Neuronal stem cell (in vitro differentiated cells): Measurements from ENCODE around the gene CRYGD.

ENCODE experiments used
- DNase-seq: peaks from one replicate; pipeline ENCODE4 v3.0.0-alpha.2; 2013; ENCODE audit warnings: low spot score
- H2AFZ ChIP-seq: one replicate; pipeline ENCODE4 v1.6.1; 2013; ENCODE audit warnings: mild to moderate bottlenecking, low read length, inconsistent platforms
- H2AK5ac ChIP-seq: 2 replicates; pipeline ENCODE4 v1.6.1; 2013; ENCODE audit warnings: low read depth, mild to moderate bottlenecking, inconsistent platforms, low read length, moderate library complexity, mixed read lengths
- H2BK120ac ChIP-seq: 2 replicates; pipeline ENCODE4 v1.6.1; 2013; ENCODE audit warnings: low read depth, mild to moderate bottlenecking, inconsistent platforms, low read length, moderate library complexity, mixed read lengths
- H2BK12ac ChIP-seq: one replicate; pipeline ENCODE4 v1.6.1; 2013; ENCODE audit warnings: low read length, inconsistent platforms
- H2BK15ac ChIP-seq: 2 replicates; pipeline ENCODE4 v1.6.1; 2013; ENCODE audit warnings: mild to moderate bottlenecking, low read length, inconsistent platforms, mixed read lengths
- H2BK5ac ChIP-seq: one replicate; pipeline ENCODE4 v1.6.1; 2013; ENCODE audit warnings: inconsistent platforms, mild to moderate bottlenecking, low read length, moderate library complexity
- H3K14ac ChIP-seq: one replicate; pipeline ENCODE4 v1.6.1; 2013; ENCODE audit warnings: low read length, inconsistent platforms
- H3K18ac ChIP-seq: 2 replicates; pipeline ENCODE4 v1.6.1; 2013; ENCODE audit warnings: low read length, inconsistent platforms
- H3K23ac ChIP-seq: 2 replicates; pipeline ENCODE4 v1.6.1; 2013; ENCODE audit warnings: low read depth, mild to moderate bottlenecking, mixed read lengths, low read length, inconsistent platforms; ENCODE audit not compliant: poor library complexity
- H3K27ac ChIP-seq: replicated peaks from 3 replicates; pipeline ENCODE4 v1.5.1; 2013; ENCODE audit warnings: low read length, inconsistent platforms
- H3K27me3 ChIP-seq, 3 experiments: 2 replicates each; pipeline ENCODE4 v1.6.1; 2013; ENCODE audit warnings: low read length in 3 of 3, mild to moderate bottlenecking in 2 of 3, inconsistent platforms in 1 of 3, low read depth in 1 of 3, mixed read lengths in 1 of 3, moderate library complexity in 1 of 3; ENCODE audit not compliant: control insufficient read depth in 3 of 3, insufficient read depth in 3 of 3
- H3K36me3 ChIP-seq, 2 donors: replicated peaks in 1 of 2; 2 replicates each; pipeline ENCODE4 v1.6.1; 2013; ENCODE audit warnings: low read length in 2 of 2; ENCODE audit not compliant: control insufficient read depth in 2 of 2, insufficient read depth in 2 of 2
- H3K4ac ChIP-seq: 2 replicates; pipeline ENCODE4 v1.6.1; 2013; ENCODE audit warnings: inconsistent platforms, mild to moderate bottlenecking, low read length, moderate library complexity
- H3K4me1 ChIP-seq, 2 donors: 1 replicate in 1 of 2; 2 replicates in 1 of 2; pipeline ENCODE4 v1.6.1; 2013; ENCODE audit warnings: low read length in 2 of 2, low read depth in 1 of 2; ENCODE audit not compliant: control insufficient read depth in 2 of 2, insufficient read depth in 1 of 2
- H3K4me2 ChIP-seq: one replicate; pipeline ENCODE4 v1.6.1; 2013; ENCODE audit warnings: mild to moderate bottlenecking, low read length, inconsistent platforms; ENCODE audit not compliant: insufficient read depth, poor library complexity, severe bottlenecking
- H3K4me3 ChIP-seq, 2 donors: 2 replicates each; pipeline ENCODE4 v1.5.1; 2013; ENCODE audit warnings: low read length in 2 of 2, mild to moderate bottlenecking in 2 of 2, inconsistent platforms in 1 of 2, moderate library complexity in 1 of 2
- H3K79me1 ChIP-seq: one replicate; pipeline ENCODE4 v1.6.1; 2013; ENCODE audit warnings: low read depth, mild to moderate bottlenecking, inconsistent platforms, low read length, moderate library complexity
- H3K9ac ChIP-seq: one replicate; pipeline ENCODE4 v1.6.1; 2013; ENCODE audit warnings: mild to moderate bottlenecking, low read depth, low read length, inconsistent platforms; ENCODE audit not compliant: poor library complexity
- H3K9me3 ChIP-seq, 2 donors: replicated peaks in 1 of 2; 2 replicates each; pipeline versions ENCODE3 to v1.6.1; 2013; ENCODE audit warnings: low read length in 2 of 2, mild to moderate bottlenecking in 2 of 2, inconsistent platforms in 1 of 2, low read depth in 1 of 2, mixed read lengths in 1 of 2, moderate library complexity in 1 of 2; ENCODE audit not compliant: control insufficient read depth in 2 of 2, insufficient read depth in 1 of 2
- H4K8ac ChIP-seq: one replicate; pipeline ENCODE4 v1.6.1; 2013; ENCODE audit warnings: low read depth, mild to moderate bottlenecking, inconsistent platforms, low read length, moderate library complexity
- H4K91ac ChIP-seq: one replicate; pipeline ENCODE4 v1.6.1; 2013; ENCODE audit warnings: low read length, low read depth, mild to moderate bottlenecking, inconsistent platforms; ENCODE audit not compliant: poor library complexity
- WGBS, 2 donors: extraction: QIAGEN DNeasy Blood & Tissue Kit; methylation state at CpG; one replicate each; pipeline ENCODE4 v1.1.7; 2013; ENCODE audit warnings: missing lambda C conversion rate in 2 of 2, mixed read lengths in 1 of 2; ENCODE audit not compliant: insufficient read length in 2 of 2, insufficient replicate concordance in 1 of 2; ENCODE audit errors: extremely low coverage in 2 of 2; 5-methylcytosine and 5-hydroxymethylcytosine counted together

The CRYGD gene

GRCh38 chr2:208096080-208096479 lies 28.2 kb downstream of the CRYGD start:
- no peak overlapping the region for H3K23ac ChIP-seq
- H3K36me3 ChIP-seq: no peaks in the 10 kb centered on the region
- H3K79me1 ChIP-seq: no peaks in the 10 kb centered on the region
- H2BK15ac ChIP-seq: no peak overlapping the region
- no peak overlapping the region for H3K4me3 ChIP-seq
- no peak overlapping the region for H2AK5ac ChIP-seq
- H2BK5ac ChIP-seq: no peak overlapping the region
- no peak for DNase-seq
- no CpG with 5 or more reads among the region's 3 CpGs for WGBS, 2 donors
- no peaks in the 10 kb centered on the region for H3K27me3 ChIP-seq
- H3K9me3 ChIP-seq: peaks cover 0 to 2% of the 10 kb centered on the region in 2 donors
- no peak overlapping the region for H2AFZ ChIP-seq
- no peak overlapping the region for H2BK12ac ChIP-seq
- no peak overlapping the region for H4K8ac ChIP-seq
- no peak overlapping the region for H3K27ac ChIP-seq
- H3K4me2 ChIP-seq: no peak overlapping the region
- no peak overlapping the region for H3K9ac ChIP-seq
- no peak overlapping the region for H2BK120ac ChIP-seq
- no peak overlapping the region for H3K14ac ChIP-seq
- no peak overlapping the region for H3K18ac ChIP-seq
- H4K91ac ChIP-seq: no peak overlapping the region
- no peak overlapping the region for H3K4ac ChIP-seq
- peaks cover 0 to 2% of the 10 kb centered on the region in 2 donors for H3K4me1 ChIP-seq

GRCh38 chr2:208093128-208093527 lies 31.2 kb downstream of the CRYGD start:
- no peak overlapping the region for H3K27ac ChIP-seq
- H3K4me1 ChIP-seq: peaks cover 0 to 2% of the 10 kb centered on the region in 2 donors
- H3K79me1 ChIP-seq: no peaks in the 10 kb centered on the region
- no peak overlapping the region for H2AFZ ChIP-seq
- H3K9me3 ChIP-seq: peaks cover 0 to 2% of the 10 kb centered on the region in 2 donors
- H3K14ac ChIP-seq: no peak overlapping the region
- H4K91ac ChIP-seq: no peak overlapping the region
- H2AK5ac ChIP-seq: no peak overlapping the region
- no peak overlapping the region for H3K4me2 ChIP-seq
- DNase-seq: no peak
- no peak overlapping the region for H3K18ac ChIP-seq
- no peak overlapping the region for H3K4ac ChIP-seq
- H3K27me3 ChIP-seq: no peaks in the 10 kb centered on the region
- H3K9ac ChIP-seq: no peak overlapping the region
- no peak overlapping the region for H2BK120ac ChIP-seq
- no peaks in the 10 kb centered on the region for H3K36me3 ChIP-seq
- H3K23ac ChIP-seq: no peak overlapping the region
- no peak overlapping the region for H2BK5ac ChIP-seq
- H2BK15ac ChIP-seq: no peak overlapping the region
- H3K4me3 ChIP-seq: no peak overlapping the region
- no peak overlapping the region for H2BK12ac ChIP-seq
- H4K8ac ChIP-seq: no peak overlapping the region

- H3K27me3 ChIP-seq: no peaks in the 10 kb centered on the region
- H2BK120ac ChIP-seq: no peak overlapping the region
- peaks cover 0 to 2% of the 10 kb centered on the region in 2 donors for H3K4me1 ChIP-seq
- no peak overlapping the region for H4K8ac ChIP-seq
- no peaks in the 10 kb centered on the region for H3K36me3 ChIP-seq
- H3K4me3 ChIP-seq: no peak overlapping the region
- no peak overlapping the region for H3K4me2 ChIP-seq
- no peak overlapping the region for H3K9ac ChIP-seq
- H3K27ac ChIP-seq: no peak overlapping the region
- H3K14ac ChIP-seq: no peak overlapping the region
- no peak overlapping the region for H3K4ac ChIP-seq
- no peak overlapping the region for H4K91ac ChIP-seq
- H3K79me1 ChIP-seq: no peaks in the 10 kb centered on the region
- peaks cover 0 to 2% of the 10 kb centered on the region in 2 donors for H3K9me3 ChIP-seq
- no peak overlapping the region for H3K23ac ChIP-seq
- H2BK12ac ChIP-seq: no peak overlapping the region
- H2BK15ac ChIP-seq: no peak overlapping the region
- no peak overlapping the region for H2AK5ac ChIP-seq
- no peak for DNase-seq
- no peak overlapping the region for H2BK5ac ChIP-seq
- no CpG with 5 or more reads among the region's 1 CpG for WGBS, 2 donors
- H3K18ac ChIP-seq: no peak overlapping the region
- no peak overlapping the region for H2AFZ ChIP-seq
Observed at GRCh38 chr2:208092093-208092832, 32.1 kb downstream of the CRYGD start.

- Histone ChIP-seq H4K91ac (no peak overlapping the region), H2BK5ac (no peak overlapping the region), H2AFZ (no peak overlapping the region), H3K36me3 (no peaks in the 10 kb centered on the region), H2AK5ac (no peak overlapping the region), H3K9ac (no peak overlapping the region), H3K9me3 (peaks cover 0 to 2% of the 10 kb centered on the region in 2 donors), H2BK15ac (no peak overlapping the region), H3K4me2 (no peak overlapping the region), H3K27ac (no peak overlapping the region), H2BK120ac (no peak overlapping the region), H3K4ac (no peak overlapping the region), H3K23ac (no peak overlapping the region), H3K18ac (no peak overlapping the region), H2BK12ac (no peak overlapping the region), H3K27me3 (no peaks in the 10 kb centered on the region), H3K79me1 (no peaks in the 10 kb centered on the region), H3K4me1 (peaks cover 0 to 2% of the 10 kb centered on the region in 2 donors), H3K4me3 (no peak overlapping the region), H4K8ac (no peak overlapping the region), H3K14ac (no peak overlapping the region)
- no peak for DNase-seq
Observed at GRCh38 chr2:208090420-208090819, 33.9 kb downstream of the CRYGD start.
